MM.1S (cell line): ENCODE data around the gene CD4.

Experiments
- EZH2 ChIP-seq: fragments of 300-600 bp; sonication (generic); optimal IDR thresholded peaks from 2 replicates; pipeline ENCODE3; 2017; ENCODE audit warnings: low read depth, mild to moderate bottlenecking, antibody characterized with exemption, low read length, mixed read lengths
- TF ChIP-seq, protein P1 (sequence below): fragments of 300-600 bp; sonication (generic); IDR thresholded peaks from 2 replicates; pipeline ENCODE4 v1.5.1; 2016; ENCODE audit warnings: antibody characterized with exemption, low read length, mixed read lengths

- TF ChIP-seq, protein P1, sequence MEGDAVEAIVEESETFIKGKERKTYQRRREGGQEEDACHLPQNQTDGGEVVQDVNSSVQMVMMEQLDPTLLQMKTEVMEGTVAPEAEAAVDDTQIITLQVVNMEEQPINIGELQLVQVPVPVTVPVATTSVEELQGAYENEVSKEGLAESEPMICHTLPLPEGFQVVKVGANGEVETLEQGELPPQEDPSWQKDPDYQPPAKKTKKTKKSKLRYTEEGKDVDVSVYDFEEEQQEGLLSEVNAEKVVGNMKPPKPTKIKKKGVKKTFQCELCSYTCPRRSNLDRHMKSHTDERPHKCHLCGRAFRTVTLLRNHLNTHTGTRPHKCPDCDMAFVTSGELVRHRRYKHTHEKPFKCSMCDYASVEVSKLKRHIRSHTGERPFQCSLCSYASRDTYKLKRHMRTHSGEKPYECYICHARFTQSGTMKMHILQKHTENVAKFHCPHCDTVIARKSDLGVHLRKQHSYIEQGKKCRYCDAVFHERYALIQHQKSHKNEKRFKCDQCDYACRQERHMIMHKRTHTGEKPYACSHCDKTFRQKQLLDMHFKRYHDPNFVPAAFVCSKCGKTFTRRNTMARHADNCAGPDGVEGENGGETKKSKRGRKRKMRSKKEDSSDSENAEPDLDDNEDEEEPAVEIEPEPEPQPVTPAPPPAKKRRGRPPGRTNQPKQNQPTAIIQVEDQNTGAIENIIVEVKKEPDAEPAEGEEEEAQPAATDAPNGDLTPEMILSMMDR, result no peak
- TF ChIP-seq EZH2, result no peak
These were observed 20.3 kb upstream of the CD4 start for GRCh38 chr12:6768990-6769389.
